DND-41 (cell line): ENCODE results near the gene ARHGAP20.

Experiments
- ATAC-seq: fragments of 200-7000 bp; cut with Tn5 transposase; 3 replicates; pipeline ENCODE4 v1.9.1; 2021; ENCODE audit warnings: low read depth; ENCODE audit not compliant: insufficient read depth
- DNase-seq: peaks from one replicate; pipeline ENCODE4 v3.0.0-alpha.2; 2020
- H2AFZ ChIP-seq: 2 replicates; pipeline ENCODE4 v1.6.0; 2012; ENCODE audit warnings: low read depth, low read length
- H3K27ac ChIP-seq: 2 replicates; pipeline ENCODE4 v1.5.1; 2012; ENCODE audit warnings: low read length, inconsistent platforms
- H3K27me3 ChIP-seq: fragments of 200-600 bp; sonication (generic); 2 replicates; pipeline ENCODE4 v1.6.0; 2012; ENCODE audit warnings: low read length, mild to moderate bottlenecking, inconsistent platforms; ENCODE audit not compliant: insufficient read depth, poor library complexity
- H3K36me3 ChIP-seq: 2 replicates; pipeline ENCODE4 v1.5.1; 2012; ENCODE audit warnings: low read length, inconsistent platforms; ENCODE audit not compliant: insufficient read depth
- H3K4me1 ChIP-seq: 2 replicates; pipeline ENCODE4 v1.5.1; 2012; ENCODE audit warnings: mild to moderate bottlenecking, low read length; ENCODE audit not compliant: insufficient read depth
- H3K4me2 ChIP-seq: 2 replicates; pipeline ENCODE4 v1.6.0; 2012; ENCODE audit warnings: mild to moderate bottlenecking, moderate library complexity, low read length, inconsistent platforms; ENCODE audit not compliant: insufficient read depth
- H3K4me3 ChIP-seq, 2 experiments: fragments of 200-600 bp in 1 of 2; shearing (Covaris generic) in 1 of 2; 2 replicates each; pipeline ENCODE4 v1.5.1; 2012 to 2016; ENCODE audit warnings: inconsistent platforms in 2 of 2, low read length in 2 of 2, mild to moderate bottlenecking in 2 of 2, low read depth in 1 of 2, moderate library complexity in 1 of 2
- H3K79me2 ChIP-seq: 2 replicates; pipeline ENCODE4 v1.6.0; 2012; ENCODE audit warnings: low read length, inconsistent platforms; ENCODE audit not compliant: insufficient read depth
- H3K9ac ChIP-seq: 2 replicates; pipeline ENCODE4 v1.6.0; 2012; ENCODE audit warnings: low read depth, mild to moderate bottlenecking, inconsistent platforms, low read length, moderate library complexity
- H3K9me3 ChIP-seq: 2 replicates; pipeline ENCODE4 v1.5.1; 2012; ENCODE audit warnings: low read length, moderate library complexity, mild to moderate bottlenecking, inconsistent platforms; ENCODE audit not compliant: insufficient read depth, severe bottlenecking
- H4K20me1 ChIP-seq: 2 replicates; pipeline ENCODE4 v1.6.0; 2012; ENCODE audit warnings: low read length; ENCODE audit not compliant: insufficient read depth
- CTCF ChIP-seq: IDR thresholded peaks from 2 replicates; pipeline ENCODE4 v1.5.1; 2012; ENCODE audit warnings: borderline replicate concordance, low read length, moderate library complexity, mild to moderate bottlenecking; ENCODE audit not compliant: poor library complexity, severe bottlenecking; ENCODE audit errors: extremely low read depth
- EZH2 ChIP-seq: IDR thresholded peaks from 3 replicates; pipeline ENCODE4 v1.6.1; 2012; ENCODE audit warnings: borderline replicate concordance, low read depth, mild to moderate bottlenecking, moderate library complexity, low read length, inconsistent platforms; ENCODE audit not compliant: severe bottlenecking

ARHGAP20 gene

GRCh38 chr11:110566577-110566976 is 145.7 kb downstream of the ARHGAP20 start:
- no peak for DNase-seq
- H3K27ac ChIP-seq, result no peak overlapping the region
- TF ChIP-seq CTCF (no peak), EZH2 (no peak)
- no peak overlapping the region for H3K4me3 ChIP-seq
- no peak for ATAC-seq
- H3K79me2 ChIP-seq, result no peaks in the 10 kb centered on the region
- H3K9ac ChIP-seq, result no peak overlapping the region
- H4K20me1 ChIP-seq, result no peaks in the 10 kb centered on the region
- no peak overlapping the region for H2AFZ ChIP-seq
- H3K4me1 ChIP-seq, result no peaks in the 10 kb centered on the region
- no peaks in the 10 kb centered on the region for H3K36me3 ChIP-seq
- H3K4me2 ChIP-seq, result no peak overlapping the region
- no peaks in the 10 kb centered on the region for H3K27me3 ChIP-seq
- H3K9me3 ChIP-seq, result no peaks in the 10 kb centered on the region

GRCh38 chr11:110565357-110566336 is 146.6 kb downstream of the ARHGAP20 start:
- Histone ChIP-seq H3K9me3 (no peaks in the 10 kb centered on the region), H3K4me1 (no peaks in the 10 kb centered on the region), H3K4me3 (no peak overlapping the region), H3K27me3 (no peaks in the 10 kb centered on the region), H2AFZ (no peak overlapping the region), H3K79me2 (no peaks in the 10 kb centered on the region), H3K4me2 (no peak overlapping the region), H4K20me1 (no peaks in the 10 kb centered on the region), H3K9ac (no peak overlapping the region), H3K27ac (no peak overlapping the region), H3K36me3 (no peaks in the 10 kb centered on the region)
- DNase-seq, result peak; percentile 31
- peak; percentile 75 for ATAC-seq
- no peak for TF ChIP-seq EZH2
- TF ChIP-seq CTCF, result no peak

GRCh38 chr11:110564676-110565356 is 147.4 kb downstream of the ARHGAP20 start:
- H3K27me3 ChIP-seq, result no peaks in the 10 kb centered on the region
- H3K9me3 ChIP-seq, result no peaks in the 10 kb centered on the region
- ATAC-seq, result 0 out of 3 replicates have a peak, but pooled peaks have one; percentile 14
- no peak overlapping the region for H3K9ac ChIP-seq
- H3K79me2 ChIP-seq, result no peaks in the 10 kb centered on the region
- no peak overlapping the region for H2AFZ ChIP-seq
- no peak for DNase-seq
- no peaks in the 10 kb centered on the region for H3K4me1 ChIP-seq
- H4K20me1 ChIP-seq, result no peaks in the 10 kb centered on the region
- TF ChIP-seq CTCF, result no peak
- no peak for TF ChIP-seq EZH2
- H3K4me2 ChIP-seq, result no peak overlapping the region
- H3K27ac ChIP-seq, result no peak overlapping the region
- no peaks in the 10 kb centered on the region for H3K36me3 ChIP-seq
- no peak overlapping the region for H3K4me3 ChIP-seq
